HL-60/S4 (cell line): ENCODE measurements around the gene COMMD4.

Experiments
- in situ Hi-C: fragments of 300-500 bp; cut with MboI; formaldehyde crosslinking; loops from 2 replicates; pipeline ENCODE4 v1.14.3; 2022; ENCODE audit warnings: low sequenced_read_pairs

The COMMD4 gene

GRCh38 chr15:75353604-75354003, 17.7 kb downstream of the COMMD4 start:
- in situ Hi-C loops, result no loop called here

DNA sequence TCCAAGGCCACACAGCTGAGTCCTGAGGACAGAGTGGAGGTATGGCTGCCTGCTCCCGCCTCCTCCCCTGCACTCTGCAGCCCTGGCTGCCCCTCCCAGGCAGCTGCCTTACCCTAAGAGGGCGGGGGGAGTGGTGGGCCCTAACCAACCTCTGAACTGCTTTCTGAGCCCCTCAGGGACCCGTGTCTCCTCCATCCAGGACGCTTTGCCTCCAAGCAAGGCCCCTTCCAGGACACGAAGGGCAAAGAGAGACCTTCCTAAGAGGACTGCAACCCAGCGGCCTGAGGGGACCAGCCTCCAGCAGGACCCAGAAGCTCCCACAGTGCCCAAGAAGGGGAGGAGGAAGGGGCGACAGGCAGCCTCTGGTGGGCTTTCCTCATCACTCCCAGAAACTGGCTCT, 18.6 kb downstream of the COMMD4 start:
- in situ Hi-C loops, result no loop called here

DNA sequence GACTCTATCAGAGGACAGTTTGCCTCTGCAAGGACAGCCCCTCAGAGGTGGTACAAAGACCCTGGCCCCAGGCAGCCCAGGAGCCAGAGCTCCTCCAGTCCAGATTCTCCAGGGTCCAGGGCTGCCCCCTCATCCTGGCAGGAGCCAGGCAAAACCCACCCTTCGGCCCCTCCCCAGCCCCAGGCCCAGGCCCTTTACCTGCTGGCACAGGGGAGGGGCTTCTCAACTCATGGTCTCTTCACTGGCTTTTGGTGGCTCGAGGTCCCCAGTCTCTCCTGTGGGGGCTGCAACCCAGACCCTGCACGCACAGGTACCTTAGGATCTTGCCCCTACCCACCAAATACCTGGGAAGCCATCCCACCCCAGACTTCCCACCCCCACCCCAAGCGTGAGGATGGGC, 19.5 kb downstream of the COMMD4 start:
- in situ Hi-C loops, result no loop called here

- in situ Hi-C loops, result no loop called here
These were observed 20.1 kb downstream of the COMMD4 start for GRCh38 chr15:75356006-75356405.

DNA sequence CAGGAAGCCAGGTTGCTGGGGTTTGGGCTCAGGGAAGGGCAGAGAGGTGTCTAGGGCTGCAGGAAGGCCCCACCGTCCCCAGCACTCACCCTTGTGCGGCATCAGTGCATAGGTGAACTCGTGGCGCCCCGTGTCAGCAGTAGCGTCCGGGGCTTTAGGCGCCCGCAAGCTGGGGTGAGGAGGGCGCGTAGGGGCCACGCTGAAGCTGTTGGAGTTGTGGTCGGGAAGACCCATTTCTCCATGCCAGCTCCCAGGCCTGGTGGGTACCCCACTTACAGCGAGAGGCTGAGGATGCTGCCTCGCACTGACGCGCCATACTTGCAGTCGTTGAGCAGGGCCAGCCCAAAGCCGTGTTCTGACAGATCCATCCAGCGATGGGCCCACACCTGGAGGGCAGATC, 20.7 kb downstream of the COMMD4 start:
- in situ Hi-C loops, result no loop called here

DNA sequence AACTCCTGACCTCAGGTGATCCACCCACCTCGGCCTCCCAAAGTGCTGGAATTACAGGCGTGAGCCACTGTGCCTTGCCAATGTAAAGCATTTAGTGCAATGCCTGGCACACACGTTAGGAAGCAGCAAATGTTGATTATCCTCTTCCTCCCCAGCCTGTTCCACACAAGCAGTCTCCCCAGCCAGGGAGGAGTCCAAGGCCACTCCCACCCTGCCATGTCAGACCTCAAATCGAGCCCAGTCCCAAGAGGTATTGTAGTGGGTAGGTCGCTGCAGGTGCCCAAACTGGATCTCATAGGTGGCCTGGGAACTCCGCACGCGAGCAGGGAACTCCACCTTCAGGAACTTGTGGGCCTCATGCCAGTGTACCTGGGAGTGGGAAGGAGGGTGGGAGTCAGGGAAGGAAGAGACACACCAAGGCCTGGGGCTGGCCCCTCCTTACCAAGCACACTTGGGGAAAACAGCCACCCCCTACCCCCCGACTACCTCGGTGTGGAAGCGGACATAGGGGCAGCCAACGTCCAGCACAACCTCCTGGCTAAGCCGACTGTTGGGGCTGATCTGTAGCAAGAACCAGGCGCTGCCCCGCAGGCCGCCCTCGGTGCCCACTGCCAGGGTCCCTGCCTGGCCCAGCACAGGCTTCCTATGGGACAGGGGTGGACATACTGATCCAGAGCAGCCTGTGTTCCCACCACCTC, 22.3 kb downstream of the COMMD4 start:
- in situ Hi-C loops, result no loop called here

GRCh38 chr15:75358771-75359536, 23.1 kb downstream of the COMMD4 start:
- in situ Hi-C loops, result no loop called here

GRCh38 chr15:75359537-75360250, 23.8 kb downstream of the COMMD4 start:
- in situ Hi-C loops, result no loop called here

DNA sequence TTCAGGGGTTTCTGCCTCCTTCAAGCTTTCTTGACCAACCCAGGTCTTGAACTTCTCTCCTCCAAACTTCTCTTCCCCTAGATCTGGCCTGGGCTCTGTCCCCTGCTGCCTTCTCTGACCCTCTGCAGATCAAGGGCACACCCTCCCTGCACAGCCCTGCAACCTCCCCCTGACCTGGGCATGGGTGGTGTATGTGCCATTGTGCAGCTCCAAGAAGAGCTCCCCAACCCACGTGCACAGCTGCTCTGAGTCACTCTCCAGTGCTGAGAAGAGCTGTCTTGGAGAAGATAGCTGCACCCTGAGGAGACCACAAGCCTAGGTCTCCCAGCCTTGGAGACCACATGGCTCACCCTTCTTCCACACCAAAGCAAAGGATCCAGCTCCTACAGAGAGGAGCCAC, 24.5 kb downstream of the COMMD4 start:
- in situ Hi-C loops, result no loop called here

DNA sequence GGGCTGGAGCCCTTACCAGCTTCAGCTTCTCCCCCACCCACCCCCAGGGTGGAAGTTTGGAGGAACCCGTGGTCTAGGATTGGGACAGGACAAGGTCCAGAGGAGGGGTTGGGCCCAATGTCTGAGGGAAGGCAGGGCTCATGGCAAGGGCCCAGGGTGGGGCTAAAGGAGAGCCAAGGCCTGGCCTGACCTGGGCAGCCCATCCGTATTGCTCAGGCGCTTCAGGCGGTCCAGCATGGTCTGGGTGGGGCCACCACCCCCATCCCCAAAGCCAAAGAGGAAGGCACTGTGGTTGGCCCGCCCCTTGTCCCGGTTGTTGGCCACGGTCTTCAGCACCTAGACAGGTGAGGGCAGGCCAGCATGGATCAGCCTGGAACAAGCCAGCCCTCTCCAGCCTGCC, 25.0 kb downstream of the COMMD4 start:
- in situ Hi-C loops, result no loop called here

- in situ Hi-C loops, result no loop called here
These were observed 25.6 kb downstream of the COMMD4 start for GRCh38 chr15:75361361-75361988.

GRCh38 chr15:75361989-75362641, 26.3 kb downstream of the COMMD4 start:
- in situ Hi-C loops, result no loop called here

GRCh38 chr15:75362642-75363249, 26.9 kb downstream of the COMMD4 start:
- in situ Hi-C loops, result no loop called here

- in situ Hi-C loops, result no loop called here
These were observed 27.9 kb downstream of the COMMD4 start for GRCh38 chr15:75363786-75364185.

DNA sequence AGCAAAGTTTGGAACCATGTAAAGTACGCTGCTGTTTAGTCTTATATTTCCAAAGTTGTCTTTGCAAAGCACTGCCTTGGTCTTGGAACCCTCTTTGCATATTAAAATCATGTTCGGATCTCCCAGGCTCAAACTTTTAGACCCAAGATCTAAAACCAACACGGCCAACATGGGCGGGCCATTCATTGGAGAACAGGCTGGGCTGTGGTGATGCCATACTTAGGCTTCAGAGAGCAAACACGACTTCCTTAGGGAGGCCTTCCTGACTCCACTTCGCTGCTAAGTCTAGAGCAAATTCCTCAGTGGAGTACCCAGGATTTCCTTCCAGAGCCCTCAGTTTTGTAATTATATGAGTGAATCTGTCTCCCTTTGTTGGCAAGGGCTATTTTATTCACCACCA, 29.0 kb downstream of the COMMD4 start:
- in situ Hi-C loops, result no loop called here

DNA sequence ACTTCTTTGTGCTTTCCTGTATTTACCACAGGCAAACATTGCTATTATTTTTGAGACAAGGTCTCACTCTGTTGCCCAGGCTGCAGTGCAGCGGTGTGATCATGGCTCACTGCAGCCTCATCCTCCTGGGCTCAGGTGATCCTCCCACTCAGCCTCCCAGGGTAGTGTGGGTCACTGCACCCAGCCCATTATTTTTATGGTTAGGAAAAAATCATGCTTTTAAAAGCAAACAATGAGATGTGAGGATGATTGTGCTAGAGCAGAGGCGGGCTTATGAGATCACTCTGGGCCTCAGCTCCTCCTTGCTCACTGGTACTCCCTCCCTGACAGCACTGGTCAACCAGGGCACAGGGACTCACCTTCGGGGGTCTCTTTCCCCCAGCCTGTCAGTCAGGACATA, 30.3 kb downstream of the COMMD4 start:
- in situ Hi-C loops, result no loop called here

DNA sequence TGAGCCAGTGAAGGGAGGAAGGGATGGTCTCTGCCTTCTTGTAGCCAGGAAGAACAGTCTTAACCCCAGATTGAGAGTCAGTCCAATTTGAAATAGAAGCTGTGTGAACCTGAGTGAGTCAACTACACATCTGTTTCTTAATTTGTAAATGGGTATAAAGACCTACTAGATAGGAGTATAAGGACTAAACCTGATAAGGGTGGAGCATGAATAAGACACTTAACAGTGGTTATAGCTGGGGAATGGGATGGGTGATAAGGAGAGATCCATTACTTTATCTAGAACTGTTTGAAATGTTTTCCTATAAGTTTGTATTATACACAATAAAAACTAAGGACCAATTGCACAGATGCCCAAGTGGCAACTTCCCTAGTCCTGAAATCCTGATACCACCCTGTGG, 31.1 kb downstream of the COMMD4 start:
- in situ Hi-C loops, result no loop called here

GRCh38 chr15:75367406-75367912, 31.6 kb downstream of the COMMD4 start:
- in situ Hi-C loops, result no loop called here

GRCh38 chr15:75367913-75368688, 32.2 kb downstream of the COMMD4 start, which contains the start of gene MAN2C1:
MAN2C1 (minus strand) TSS chr15:75368607; CDS start chr15:75368583, 24 bp downstream.
- in situ Hi-C loops, result no loop called here
